NCI-H146 (cell line): Measurements from ENCODE around the gene NAP1L4.
"Not testable (repeated sequence)": the region's sequence is repeated elsewhere in the genome, so short reads cannot be mapped to it uniquely, and the experiment has no call there.

Source experiments
- DNase-seq: peaks from one replicate; lab custom pipeline; 2025; lab: John Stamatoyannopoulos, UW

The NAP1L4 gene

DNA sequence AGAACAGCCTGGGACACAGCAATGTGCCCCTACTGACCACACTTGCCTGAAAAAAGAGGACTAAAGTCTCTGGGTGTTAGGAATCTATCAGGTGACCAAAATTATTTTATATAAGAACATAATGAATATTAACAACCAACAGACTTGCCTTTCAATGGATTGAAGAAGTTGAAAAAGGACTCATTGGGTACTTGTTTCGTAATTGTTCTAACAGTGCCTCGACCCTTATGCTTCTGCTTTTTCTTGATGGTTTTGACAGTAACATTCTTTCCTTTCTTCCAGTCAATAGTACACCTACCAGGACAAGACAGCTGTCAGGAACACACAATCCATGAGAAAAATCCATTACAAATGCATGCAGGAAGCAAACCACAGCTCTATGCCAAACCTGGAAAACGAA is 33.9 kb downstream of the NAP1L4 start:
- DNase-seq: no peak

DNA sequence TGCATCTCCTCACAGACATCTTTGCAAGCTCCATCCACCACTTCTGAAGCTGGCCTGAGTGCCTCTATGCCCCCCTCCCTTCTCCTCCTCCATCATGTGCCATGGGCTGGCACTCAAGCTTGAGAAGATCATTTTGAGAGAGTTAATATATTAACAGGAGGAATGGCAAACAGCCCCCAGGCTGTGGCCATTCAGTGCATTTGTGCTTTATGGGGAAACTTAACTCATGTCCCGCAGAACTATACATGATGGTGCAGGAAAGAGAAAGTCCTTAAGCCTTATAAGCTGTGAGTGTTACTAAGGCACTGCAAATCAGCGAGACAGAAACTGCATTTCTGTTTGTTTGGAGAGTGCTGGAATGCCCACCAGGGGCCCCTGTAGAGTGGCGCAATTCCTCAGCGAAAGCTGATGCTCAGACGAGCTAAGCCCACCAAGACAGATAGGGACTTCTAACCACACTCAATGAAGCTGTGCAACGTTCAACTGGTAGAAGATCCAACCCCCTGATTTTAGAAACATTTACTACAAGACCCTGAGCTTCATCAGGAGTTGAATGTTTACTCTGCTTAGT is 36.1 kb downstream of the NAP1L4 start:
- DNase-seq: no peak

DNA sequence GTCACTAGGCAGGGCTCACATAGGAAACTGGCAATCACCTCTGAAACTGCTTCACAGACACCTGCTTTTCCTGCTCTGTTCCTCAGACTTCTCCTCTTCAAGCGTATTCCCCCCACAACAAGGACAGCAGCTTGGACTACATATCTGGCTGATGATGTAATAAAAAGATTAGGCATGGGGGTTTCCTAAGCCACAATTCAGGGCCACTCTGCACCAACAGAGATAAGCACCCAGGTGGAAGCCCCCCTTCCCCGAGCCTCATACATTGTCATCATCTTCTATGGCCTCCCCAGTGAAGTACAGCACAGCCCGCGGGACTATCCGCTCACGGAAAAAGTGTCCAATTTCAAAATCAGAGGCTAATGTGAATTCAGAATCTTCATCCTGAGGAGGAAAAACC is 37.9 kb downstream of the NAP1L4 start:
- no peak for DNase-seq

DNA sequence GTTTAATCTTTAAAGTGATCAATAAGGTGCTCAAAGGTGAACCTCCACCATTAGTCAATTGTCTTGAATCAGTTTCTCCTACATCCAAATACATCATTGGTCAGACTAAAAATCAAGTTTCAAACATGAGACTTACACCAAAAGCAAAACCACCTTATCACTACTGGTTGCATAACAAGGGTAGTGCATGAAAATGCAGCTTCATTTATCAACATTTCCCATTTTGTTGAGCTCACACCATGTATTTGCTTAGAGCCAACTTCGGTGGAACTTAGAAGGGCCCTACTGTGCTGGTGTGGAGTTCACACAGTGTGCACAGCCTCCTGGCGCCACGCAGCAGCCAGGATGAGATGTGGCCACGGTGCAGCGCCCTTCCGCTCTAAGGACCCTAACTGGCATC is 39.8 kb downstream of the NAP1L4 start:
- no peak for DNase-seq

DNA sequence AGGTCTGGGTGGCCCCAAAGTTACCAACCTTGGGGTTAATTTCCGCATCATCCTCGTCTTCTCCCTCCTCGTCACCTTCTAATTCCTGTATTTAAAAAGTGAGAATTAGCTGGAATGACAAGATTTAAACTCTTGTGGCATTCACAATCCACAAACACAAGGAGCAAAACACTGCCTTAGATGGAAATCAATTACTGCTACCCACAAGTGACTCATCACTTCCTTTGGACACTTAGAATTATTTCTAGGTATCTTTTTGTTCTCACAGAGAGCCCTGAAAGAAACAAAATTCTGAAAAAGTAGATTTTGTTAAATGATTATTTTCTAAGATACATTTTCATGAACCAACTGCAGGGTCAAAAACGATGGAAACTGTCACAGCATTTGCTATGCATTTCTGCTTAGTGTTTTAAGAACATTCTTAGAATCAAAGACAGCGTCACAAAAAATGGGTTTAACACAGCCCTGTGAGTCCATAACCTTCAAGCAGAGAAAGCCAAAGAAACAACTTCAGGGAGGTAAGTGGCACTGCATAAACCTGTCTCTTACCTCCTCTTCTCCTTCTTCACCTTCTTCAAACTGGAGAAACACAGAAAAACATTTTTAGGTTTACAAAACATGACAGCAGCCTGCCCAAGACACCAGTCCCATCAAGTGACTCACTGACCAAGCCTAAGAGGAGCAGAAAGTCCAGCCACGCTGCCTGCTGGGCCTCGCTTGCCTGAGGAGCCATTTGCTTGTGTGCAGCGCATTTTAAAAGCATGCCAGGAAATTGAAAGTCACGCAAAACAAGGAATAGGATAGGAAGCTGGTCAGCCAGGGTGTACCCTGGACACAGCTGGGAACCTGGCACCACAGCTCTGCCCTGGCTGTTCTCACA is 40.7 kb downstream of the NAP1L4 start:
- no peak for DNase-seq

- DNase-seq: no peak
Measured at GRCh38 chr11:2950825-2951224, 41.3 kb downstream of the NAP1L4 start.

DNA sequence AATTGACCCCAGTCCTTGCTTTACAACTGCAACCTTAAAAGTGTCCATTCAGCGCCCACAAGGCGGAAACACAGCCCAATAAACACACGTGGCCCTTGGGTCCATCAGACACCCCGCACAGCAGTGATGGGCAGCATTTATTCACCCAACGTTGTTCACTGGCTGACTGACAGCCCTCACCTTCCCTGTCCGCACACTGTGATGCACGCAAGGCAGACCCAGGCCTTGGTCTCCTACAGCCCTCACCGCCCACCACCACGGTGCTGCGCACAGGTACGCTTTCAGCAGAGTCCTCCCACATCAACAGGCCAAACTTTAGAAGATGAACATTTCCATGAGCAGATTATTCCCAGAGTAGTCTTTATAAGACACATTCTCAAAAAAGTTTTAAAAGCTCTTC is 42.2 kb downstream of the NAP1L4 start:
- DNase-seq: no peak

DNA sequence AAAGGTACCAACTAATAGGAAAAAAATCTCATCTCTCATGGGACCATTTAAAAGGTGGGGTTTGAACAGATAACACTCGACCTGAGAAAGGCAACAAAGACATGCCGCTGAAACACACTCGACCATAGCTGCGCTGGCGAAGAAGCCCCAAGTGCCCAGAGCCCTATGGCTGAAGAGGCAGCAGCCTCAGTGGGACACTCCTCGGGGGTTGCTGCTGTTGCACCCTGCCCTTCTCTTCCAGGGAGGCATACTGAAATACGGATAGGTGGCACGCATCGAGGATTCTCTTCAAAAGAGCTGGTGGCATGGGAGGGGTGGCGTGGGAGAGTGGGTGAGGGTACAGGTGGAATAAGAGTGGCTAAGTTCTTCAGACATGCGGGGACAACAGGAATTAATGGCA is 44.4 kb downstream of the NAP1L4 start:
- DNase-seq: no peak

- no peak for DNase-seq
Measured at GRCh38 chr11:2945757-2946287, 46.3 kb downstream of the NAP1L4 start.

GRCh38 chr11:2945031-2945756 is 46.9 kb downstream of the NAP1L4 start:
- no peak for DNase-seq

GRCh38 chr11:2944530-2944929 is 47.6 kb downstream of the NAP1L4 start:
- DNase-seq: no peak

GRCh38 chr11:2943711-2944118 is 48.4 kb downstream of the NAP1L4 start:
- DNase-seq: no peak

GRCh38 chr11:2942872-2943710 is 49.0 kb downstream of the NAP1L4 start:
- DNase-seq: no peak

GRCh38 chr11:2942447-2942846 is 49.7 kb downstream of the NAP1L4 start:
- no peak for DNase-seq

DNA sequence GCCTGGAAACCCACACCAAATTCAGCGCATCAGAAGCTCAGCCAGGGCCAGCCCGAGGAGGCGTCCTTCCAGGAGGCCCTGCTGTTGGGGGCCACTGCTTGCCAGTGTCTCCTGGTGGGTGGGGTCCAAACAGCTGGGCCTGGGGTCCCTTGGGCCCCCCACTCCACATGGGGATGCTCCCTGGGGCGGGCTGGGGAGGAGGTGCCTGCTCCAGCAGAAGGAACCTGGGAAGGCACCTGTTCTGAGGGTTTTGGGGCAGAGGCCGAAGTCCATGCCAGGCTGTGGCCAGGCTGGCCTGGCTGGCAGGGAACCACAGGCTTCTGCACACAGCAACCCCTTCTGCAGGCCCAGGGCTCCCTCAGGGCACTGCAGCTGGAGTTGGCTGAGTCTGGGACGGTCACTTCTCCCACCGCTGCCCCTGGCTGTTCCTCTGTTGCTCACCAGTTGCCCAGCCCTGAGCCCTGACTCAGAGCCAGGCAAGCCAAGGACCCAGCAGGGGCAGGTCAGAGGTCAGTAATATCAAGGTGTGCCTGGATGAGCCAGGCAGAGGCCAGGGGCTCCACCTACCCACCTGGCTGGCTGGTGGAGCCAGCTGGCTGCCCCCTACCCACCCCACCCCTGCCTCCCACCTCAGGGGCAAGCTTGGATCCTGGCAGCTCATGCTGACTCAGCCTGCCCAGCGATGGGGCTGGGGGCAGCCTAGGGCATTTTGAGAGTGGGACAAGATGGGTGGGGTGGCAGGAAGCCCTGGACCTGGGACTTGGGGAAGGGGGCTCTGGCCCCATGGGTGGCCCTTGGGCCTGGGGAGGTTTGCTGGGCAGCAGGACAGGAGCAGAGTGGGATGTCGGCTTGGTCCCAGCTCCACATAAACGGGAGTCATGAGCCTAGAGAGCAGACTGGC is 51.0 kb downstream of the NAP1L4 start:
- peak; percentile 12 for DNase-seq

DNA sequence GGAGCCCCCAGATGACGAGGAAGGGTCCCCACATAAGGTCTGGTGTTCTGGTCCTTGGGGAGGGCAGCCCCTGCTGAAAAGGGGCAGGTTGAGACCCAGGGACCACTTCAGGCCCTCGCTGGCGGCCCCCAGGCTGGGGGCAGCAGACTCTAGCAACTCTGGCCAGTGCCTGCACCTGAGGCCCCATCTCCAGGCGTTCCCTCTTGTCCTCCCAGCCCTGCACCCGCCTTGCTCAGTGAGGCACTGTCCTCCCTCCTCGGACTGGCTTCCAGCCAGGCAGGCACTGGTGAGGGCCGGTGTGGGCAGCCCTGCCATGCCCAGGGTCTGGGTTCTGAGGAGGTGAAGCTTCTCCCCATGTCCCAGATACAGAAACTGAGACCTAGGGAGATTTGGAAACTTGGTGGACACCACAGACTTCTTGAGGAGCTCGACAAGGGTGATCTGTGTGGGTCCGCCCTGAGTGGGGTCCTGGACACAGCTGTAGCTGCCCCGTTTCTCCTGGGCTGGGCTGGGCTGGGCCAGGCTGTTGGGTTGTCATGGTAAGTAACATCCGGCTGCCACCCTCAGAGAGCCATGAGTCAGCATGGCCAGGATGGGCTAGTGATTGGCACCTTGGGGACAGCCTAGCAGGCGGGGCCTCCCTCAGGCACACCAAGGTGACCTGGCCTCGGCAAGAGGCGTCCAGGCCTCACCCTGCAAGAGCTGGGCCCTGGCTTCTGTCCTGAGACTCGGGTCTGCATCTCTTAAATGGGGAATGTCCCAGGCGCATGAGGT is 51.8 kb downstream of the NAP1L4 start:
- no peak for DNase-seq

- DNase-seq: not testable (repeated sequence)
Measured at GRCh38 chr11:2938458-2939418, 53.4 kb downstream of the NAP1L4 start.

GRCh38 chr11:2937641-2938457 is 54.3 kb downstream of the NAP1L4 start:
- DNase-seq: not testable (repeated sequence)
